ENCODE measurements around the gene EMCN. TPM values are rescaled to one million over a fixed set of nuclear protein-coding genes. Genes with fewer than 3 reads are reported as not detected.

EMCN gene
- total RNA-seq, 1 donor from 2014 or later = 27.5 TPM

DNA sequence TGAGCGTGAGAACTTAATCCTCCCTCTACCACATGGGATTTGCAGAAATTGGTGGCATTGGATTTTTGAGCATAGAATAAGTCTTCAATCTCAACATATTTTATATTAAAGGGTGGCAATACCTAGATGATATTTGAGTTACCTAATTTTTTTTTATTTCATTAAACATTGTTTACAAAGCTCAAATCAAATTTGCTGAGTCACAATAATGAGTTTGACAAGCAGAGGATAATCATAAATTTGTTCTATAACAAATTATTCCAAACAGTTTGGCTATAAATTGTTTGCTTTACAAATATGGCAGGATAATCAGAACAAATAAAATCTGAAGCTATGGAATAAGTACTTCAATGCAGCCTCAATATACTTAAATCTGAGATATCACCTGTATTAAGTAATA lies 22.7 kb downstream of the EMCN start:
- intact Hi-C loops (cut with DNase I) = no loop called here
- DNase-seq (ENCODE audit: low spot score) = no peak

GRCh38 chr4:100494166-100494565 lies 23.7 kb downstream of the EMCN start:
- intact Hi-C loops (cut with DNase I) = no loop called here
- no peak for DNase-seq (ENCODE audit: low spot score)

GRCh38 chr4:100493756-100494155 lies 24.1 kb downstream of the EMCN start:
- intact Hi-C loops (cut with DNase I) = no loop called here
- no peak for DNase-seq (ENCODE audit: low spot score)

GRCh38 chr4:100492129-100492528 lies 25.7 kb downstream of the EMCN start:
- no peak for DNase-seq (ENCODE audit: low spot score)

GRCh38 chr4:100489305-100489704 lies 28.5 kb downstream of the EMCN start:
- no peak for DNase-seq (ENCODE audit: low spot score)
- intact Hi-C loops (cut with DNase I) = no loop called here

More at GRCh38 chr4:100492129-100492528, 25.7 kb downstream of the EMCN start:
- intact Hi-C loops (cut with DNase I) = no loop called here

DNA sequence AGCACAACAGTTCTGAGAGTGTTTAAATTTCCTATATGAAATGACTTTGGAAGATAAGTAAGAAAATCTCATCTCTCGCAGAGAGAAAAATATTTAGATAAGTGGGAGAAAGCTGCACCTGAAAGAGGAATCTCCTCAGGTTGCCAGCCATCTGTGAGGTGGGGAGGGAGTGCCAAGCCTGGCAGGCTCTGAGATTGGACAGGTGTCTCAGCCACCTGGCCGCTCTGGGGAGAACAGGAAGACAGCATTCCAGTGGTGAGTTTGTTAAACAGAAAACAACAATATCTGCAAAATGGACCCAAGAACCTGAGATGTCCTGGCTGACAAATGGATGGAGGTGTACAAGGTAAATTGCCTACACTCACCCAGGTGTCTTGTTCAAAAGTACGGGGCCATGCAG lies 31.3 kb downstream of the EMCN start:
- DNase-seq (ENCODE audit: low spot score) = no peak
- intact Hi-C loops (cut with DNase I) = no loop called here

DNA sequence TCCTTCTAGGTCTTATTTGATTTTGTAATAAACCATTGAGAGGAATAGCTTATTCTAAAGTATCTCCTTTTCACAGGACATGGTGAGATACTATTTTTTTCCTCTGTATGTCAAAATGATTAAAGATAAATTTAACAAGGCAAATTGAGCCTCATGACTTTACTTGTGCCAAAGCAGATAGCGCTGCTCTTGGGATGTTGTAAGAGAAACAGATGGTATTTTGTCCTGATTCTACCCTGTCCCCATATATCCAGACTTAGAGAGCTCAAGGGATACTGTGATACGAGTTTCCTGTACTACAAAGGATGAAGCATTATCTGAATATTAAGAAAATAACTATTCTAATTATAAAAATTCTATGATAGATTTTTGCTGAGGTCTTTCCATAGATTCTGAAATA lies 34.0 kb downstream of the EMCN start:
- intact Hi-C loops (cut with DNase I) = no loop called here
- DNase-seq (ENCODE audit: low spot score) = no peak

GRCh38 chr4:100479971-100480370 lies 37.9 kb downstream of the EMCN start:
- intact Hi-C loops (cut with DNase I) = no loop called here
- no peak for DNase-seq (ENCODE audit: low spot score)

- DNase-seq (ENCODE audit: low spot score) = no peak
- intact Hi-C loops (cut with DNase I) = no loop called here
These were observed 48.3 kb downstream of the EMCN start for GRCh38 chr4:100469555-100469954.

DNA sequence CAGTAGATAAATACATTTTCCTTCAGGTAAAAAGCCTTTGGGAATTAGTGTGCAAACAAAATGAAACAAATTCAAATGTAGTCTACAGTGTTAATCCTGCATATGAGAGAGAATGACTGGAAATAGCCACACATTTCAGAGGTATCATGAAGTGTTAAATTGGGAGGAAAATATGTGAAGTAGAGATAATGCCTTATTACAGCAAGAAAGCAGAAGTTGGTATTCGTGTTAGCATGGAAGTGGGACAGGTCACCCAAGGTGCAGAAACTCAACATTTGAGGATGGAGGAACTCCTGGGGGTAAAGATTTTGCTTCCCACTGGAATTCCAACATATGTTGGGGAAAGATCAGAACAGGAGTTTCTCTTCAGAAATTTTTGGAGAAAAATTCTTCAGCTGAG lies 51.3 kb downstream of the EMCN start:
- intact Hi-C loops (cut with DNase I) = no loop called here
- DNase-seq (ENCODE audit: low spot score) = no peak

DNA sequence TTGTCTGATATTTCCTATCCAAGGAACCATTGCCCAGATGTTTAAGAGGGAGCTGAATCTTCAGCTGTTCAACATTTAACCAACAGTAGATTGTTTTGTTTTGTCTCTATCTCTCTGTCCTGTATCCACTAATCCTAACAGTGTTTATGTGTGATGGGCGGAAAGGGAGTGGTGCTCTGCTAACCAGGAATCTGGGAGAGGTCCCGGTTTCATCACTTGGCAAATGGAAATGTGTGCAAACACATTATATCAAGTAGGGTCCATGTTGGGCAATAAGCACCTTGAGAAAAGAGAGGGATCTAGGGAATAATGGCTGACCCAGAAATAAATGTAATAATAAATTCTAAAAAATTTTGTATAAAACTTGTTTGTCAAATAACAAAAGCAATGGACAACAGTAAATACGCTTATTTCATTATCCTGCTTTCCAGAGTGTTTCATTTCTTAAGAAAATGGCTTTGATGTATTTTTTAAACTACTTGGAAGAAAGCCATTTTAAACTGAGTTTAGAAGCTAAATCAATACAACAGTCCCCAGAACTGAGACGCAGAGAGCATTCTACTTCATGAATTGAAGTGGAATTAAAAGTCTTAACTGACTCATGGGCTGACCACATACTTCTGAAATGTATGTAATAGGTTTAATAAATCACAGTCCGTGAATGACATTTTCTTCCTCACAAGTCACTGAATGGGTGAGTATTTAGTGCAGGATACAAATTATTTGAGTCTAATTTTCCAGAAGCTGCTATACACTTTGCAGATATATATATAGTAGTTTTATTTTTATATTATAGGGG lies 55.8 kb downstream of the EMCN start:
- intact Hi-C loops (cut with DNase I) = no loop called here
- no peak for DNase-seq (ENCODE audit: low spot score)

- intact Hi-C loops (cut with DNase I) = no loop called here
- DNase-seq (ENCODE audit: low spot score) = no peak
These were observed 67.4 kb downstream of the EMCN start for GRCh38 chr4:100450449-100450848.

GRCh38 chr4:100431416-100431815 lies 86.4 kb downstream of the EMCN start:
- DNase-seq (ENCODE audit: low spot score) = no peak
- intact Hi-C loops (cut with DNase I) = no loop called here

DNA sequence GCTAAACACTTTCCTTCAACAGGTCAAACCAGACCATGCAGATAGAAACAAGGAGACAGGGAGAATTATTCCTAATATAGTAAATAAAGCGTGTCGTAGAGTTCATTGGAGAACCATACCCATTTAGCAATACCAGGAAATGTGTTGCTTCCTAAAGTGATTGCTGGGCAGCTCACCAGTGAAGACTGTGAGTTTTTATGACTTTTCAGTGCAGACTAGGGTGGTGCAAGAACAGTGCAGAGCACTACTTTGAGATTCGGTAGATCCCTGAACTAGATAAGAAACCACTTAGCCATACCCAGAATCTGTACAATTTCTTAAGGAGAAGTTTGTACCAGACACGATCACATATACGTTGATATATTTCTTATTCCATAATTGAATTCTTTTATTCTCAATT lies 87.4 kb downstream of the EMCN start:
- no peak for DNase-seq (ENCODE audit: low spot score)
- intact Hi-C loops (cut with DNase I) = no loop called here

DNA sequence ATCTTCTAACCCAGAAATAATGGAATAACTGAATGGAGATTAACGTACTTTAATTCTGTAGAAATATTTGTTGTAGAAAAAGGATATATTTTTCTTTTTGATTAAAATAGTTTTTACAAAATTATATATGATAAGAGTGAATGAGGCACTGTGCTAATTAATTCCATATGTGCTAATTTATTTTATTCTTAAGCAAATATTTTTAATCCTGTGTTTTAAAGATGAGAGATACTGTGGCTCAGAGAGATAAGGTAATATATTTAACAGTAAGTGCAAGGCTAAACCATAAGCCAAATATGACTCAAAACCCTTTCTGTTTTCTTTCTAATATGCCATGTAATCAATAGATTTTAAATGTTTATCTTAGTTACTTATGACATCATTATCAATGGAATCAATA lies 88.2 kb downstream of the EMCN start:
- no peak for DNase-seq (ENCODE audit: low spot score)
- intact Hi-C loops (cut with DNase I) = no loop called here

GRCh38 chr4:100428051-100428450 lies 89.8 kb downstream of the EMCN start:
- DNase-seq (ENCODE audit: low spot score) = no peak
- intact Hi-C loops (cut with DNase I) = no loop called here

- intact Hi-C loops (cut with DNase I) = loop anchor here (5.0 kb wide), 3 partner anchors 93 to 313 kb away; partner anchors contain the start of gene EMCN
These were observed 93.4 kb downstream of the EMCN start for GRCh38 chr4:100424376-100424775.

GRCh38 chr4:100422894-100423293 lies 94.9 kb downstream of the EMCN start:
- DNase-seq (ENCODE audit: low spot score) = no peak
- intact Hi-C loops (cut with DNase I) = loop anchor here (5.0 kb wide), 3 partner anchors 94 to 314 kb away; partner anchors contain the start of gene EMCN

More at GRCh38 chr4:100424376-100424775, 93.4 kb downstream of the EMCN start:
- no peak for DNase-seq (ENCODE audit: low spot score)

GRCh38 chr4:100421361-100421978 lies 96.4 kb downstream of the EMCN start:
- DNase-seq (ENCODE audit: low spot score) = no peak
- intact Hi-C loops (cut with DNase I) = loop anchor here (5.0 kb wide), 3 partner anchors 96 to 316 kb away; partner anchors contain the start of gene EMCN

DNA sequence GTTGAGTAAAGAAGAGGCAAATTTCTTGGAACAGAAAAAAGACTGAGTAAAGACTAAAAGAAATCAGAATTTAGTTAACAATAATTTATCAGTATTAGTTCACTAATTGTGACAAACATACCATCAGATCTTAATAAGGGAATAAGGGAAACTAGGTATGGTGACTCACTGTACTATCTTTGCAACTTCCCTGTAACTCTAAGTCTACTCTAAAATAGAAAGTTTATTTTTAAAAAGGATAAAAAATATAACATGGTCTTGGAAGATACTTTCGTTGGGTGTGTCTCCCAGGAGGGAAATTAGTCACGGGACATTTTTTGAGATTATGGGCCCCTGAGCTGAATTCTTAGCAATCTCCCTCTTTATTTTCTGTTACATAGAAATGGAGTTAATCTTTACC lies 97.3 kb downstream of the EMCN start:
- DNase-seq (ENCODE audit: low spot score) = no peak
- intact Hi-C loops (cut with DNase I) = loop anchor here (5.0 kb wide), 3 partner anchors 97 to 317 kb away; partner anchors contain the start of gene EMCN

GRCh38 chr4:100417565-100417964 lies 100.3 kb downstream of the EMCN start:
- intact Hi-C loops (cut with DNase I) = loop anchor here (10.0 kb wide), 1 partner anchor 323 kb away; no protein-coding TSS in a partner anchor

More at GRCh38 chr4:100417565-100417964, 100.3 kb downstream of the EMCN start:
- DNase-seq (ENCODE audit: low spot score) = no peak

Data from cardiac septum (tissue), 1 donor.